Measurements from ENCODE around the gene AJAP1. TPM values are rescaled to one million over a fixed set of nuclear protein-coding genes. Genes with fewer than 3 reads are reported as not detected.

The AJAP1 gene
- total RNA-seq, 1 experiment from 2014 or later, result not detected

- H4K20me1 ChIP-seq (ENCODE audit: insufficient read depth), result no peaks in the 10 kb centered on the region
- POLR2A ChIA-PET, result no interaction called here
Observed at GRCh38 chr1:4750177-4750576, 95.8 kb downstream of the AJAP1 start.

More at GRCh38 chr1:4750177-4750576, 95.8 kb downstream of the AJAP1 start:
- intact Hi-C loops (cut with micrococcal nuclease), result no loop called here
- H3K27me3 ChIP-seq (ENCODE audit: insufficient read depth, low read length), result no peaks in the 10 kb centered on the region
- CTCF ChIA-PET, result no interaction called here
- RAD21 ChIA-PET (ENCODE audit: low non-redundant PET in 1 of 2, low total read pairs in 2 of 2, uncharacterized antibody in 2 of 2, unreplicated experiment in 2 of 2), result no interaction called here
- TF ChIP-seq SP1 (IDR thresholded peaks at IDR 0.05; ENCODE audit: low read depth) (no peak), SIN3A (IDR thresholded peaks at IDR 0.05; ENCODE audit: low read depth) (no peak), FOSL1 (IDR thresholded peaks at IDR 0.05; ENCODE audit: low read depth) (no peak), POLR2A (IDR thresholded peaks at IDR 0.05; ENCODE audit: borderline replicate concordance, extremely low read depth, insufficient read depth, insufficient read length) (no peak), JUND (IDR thresholded peaks at IDR 0.05) (no peak), EZH2 (IDR thresholded peaks at IDR 0.05) (no peak), SRF (IDR thresholded peaks at IDR 0.05; ENCODE audit: low read depth) (no peak), TCF7L2 (IDR thresholded peaks at IDR 0.05; ENCODE audit: borderline replicate concordance, extremely low read depth, insufficient read depth, insufficient read length) (no peak), EZH2phosphoT487 (IDR thresholded peaks at IDR 0.05; ENCODE audit: borderline replicate concordance) (no peak), CBX3 (IDR thresholded peaks at IDR 0.05; ENCODE audit: low read depth) (no peak), CEBPB (IDR thresholded peaks at IDR 0.05; ENCODE audit: low read depth) (no peak)
- TF ChIP-seq, protein P1, sequence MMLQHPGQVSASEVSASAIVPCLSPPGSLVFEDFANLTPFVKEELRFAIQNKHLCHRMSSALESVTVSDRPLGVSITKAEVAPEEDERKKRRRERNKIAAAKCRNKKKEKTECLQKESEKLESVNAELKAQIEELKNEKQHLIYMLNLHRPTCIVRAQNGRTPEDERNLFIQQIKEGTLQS (IDR thresholded peaks at IDR 0.05), result no peak
- TF ChIP-seq, protein P2, sequence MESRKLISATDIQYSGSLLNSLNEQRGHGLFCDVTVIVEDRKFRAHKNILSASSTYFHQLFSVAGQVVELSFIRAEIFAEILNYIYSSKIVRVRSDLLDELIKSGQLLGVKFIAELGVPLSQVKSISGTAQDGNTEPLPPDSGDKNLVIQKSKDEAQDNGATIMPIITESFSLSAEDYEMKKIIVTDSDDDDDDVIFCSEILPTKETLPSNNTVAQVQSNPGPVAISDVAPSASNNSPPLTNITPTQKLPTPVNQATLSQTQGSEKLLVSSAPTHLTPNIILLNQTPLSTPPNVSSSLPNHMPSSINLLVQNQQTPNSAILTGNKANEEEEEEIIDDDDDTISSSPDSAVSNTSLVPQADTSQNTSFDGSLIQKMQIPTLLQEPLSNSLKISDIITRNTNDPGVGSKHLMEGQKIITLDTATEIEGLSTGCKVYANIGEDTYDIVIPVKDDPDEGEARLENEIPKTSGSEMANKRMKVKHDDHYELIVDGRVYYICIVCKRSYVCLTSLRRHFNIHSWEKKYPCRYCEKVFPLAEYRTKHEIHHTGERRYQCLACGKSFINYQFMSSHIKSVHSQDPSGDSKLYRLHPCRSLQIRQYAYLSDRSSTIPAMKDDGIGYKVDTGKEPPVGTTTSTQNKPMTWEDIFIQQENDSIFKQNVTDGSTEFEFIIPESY (IDR thresholded peaks at IDR 0.05; ENCODE audit: extremely low read depth, insufficient replicate concordance, low read length), result no peak
- H3K4me3 ChIP-seq (replicated peaks in 1 of 2; ENCODE audit: low read depth in 1 of 2, low read length in 2 of 2), result no peak overlapping the region
- no peak overlapping the region for H3K9ac ChIP-seq (ENCODE audit: low read length)
- H2AFZ ChIP-seq (ENCODE audit: low read depth, low read length, poor library complexity, severe bottlenecking), result no peak overlapping the region
- no peaks in the 10 kb centered on the region for H3K36me3 ChIP-seq (ENCODE audit: control insufficient read depth in 1 of 2, insufficient read depth in 2 of 2, low read length in 2 of 2)
- no peaks in the 10 kb centered on the region for H3K79me2 ChIP-seq (ENCODE audit: insufficient read depth, low read length)
- ATAC-seq, result no peak
- BruUV-seq (replicated peaks), result no TSS peak
- H3K27ac ChIP-seq (ENCODE audit: low read depth, low read length), result no peak overlapping the region
- H3K4me2 ChIP-seq (ENCODE audit: low read length), result no peak overlapping the region
- DNase-seq (ENCODE audit: low read depth, low spot score), result no peak
- no peaks in the 10 kb centered on the region for H3K4me1 ChIP-seq (ENCODE audit: control insufficient read depth in 1 of 2, insufficient read depth in 2 of 2, low read length in 2 of 2)
- no peaks in the 10 kb centered on the region; a peak in 1 of 4 replicates for H3K9me3 ChIP-seq (ENCODE audit: control insufficient read depth in 1 of 2, insufficient read depth in 1 of 2, low read depth in 1 of 2, low read length in 2 of 2)
- no peaks in the 10 kb centered on the region for H3K9me2 ChIP-seq (ENCODE audit: insufficient read depth)

Data from HCT116 (cell line).